ENCODE measurements around the gene MTCL3.

DNA sequence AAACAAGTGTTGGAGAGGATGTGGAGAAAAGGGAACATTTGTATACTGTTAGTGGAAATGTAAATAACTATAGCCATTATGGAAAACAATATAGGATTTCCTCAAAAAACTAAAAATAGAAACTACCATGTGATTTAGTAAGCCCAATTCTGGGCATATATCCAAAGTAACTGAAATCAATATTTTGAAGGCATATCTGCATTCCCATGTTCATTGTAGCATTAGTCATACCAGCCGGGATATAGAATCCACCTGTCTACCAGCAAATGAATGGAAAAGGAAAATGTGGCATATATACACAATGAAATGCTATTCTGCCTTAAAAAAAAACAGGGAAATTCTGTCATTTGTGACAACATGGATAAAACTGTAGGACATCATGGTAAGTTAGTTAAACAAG is 42.5 kb upstream of the MTCL3 start:
- TF ChIP-seq EZH2 (optimal IDR thresholded peaks at IDR 0.05; ENCODE audit: low read depth, low read length) = no peak
- TF ChIP-seq, protein P1, sequence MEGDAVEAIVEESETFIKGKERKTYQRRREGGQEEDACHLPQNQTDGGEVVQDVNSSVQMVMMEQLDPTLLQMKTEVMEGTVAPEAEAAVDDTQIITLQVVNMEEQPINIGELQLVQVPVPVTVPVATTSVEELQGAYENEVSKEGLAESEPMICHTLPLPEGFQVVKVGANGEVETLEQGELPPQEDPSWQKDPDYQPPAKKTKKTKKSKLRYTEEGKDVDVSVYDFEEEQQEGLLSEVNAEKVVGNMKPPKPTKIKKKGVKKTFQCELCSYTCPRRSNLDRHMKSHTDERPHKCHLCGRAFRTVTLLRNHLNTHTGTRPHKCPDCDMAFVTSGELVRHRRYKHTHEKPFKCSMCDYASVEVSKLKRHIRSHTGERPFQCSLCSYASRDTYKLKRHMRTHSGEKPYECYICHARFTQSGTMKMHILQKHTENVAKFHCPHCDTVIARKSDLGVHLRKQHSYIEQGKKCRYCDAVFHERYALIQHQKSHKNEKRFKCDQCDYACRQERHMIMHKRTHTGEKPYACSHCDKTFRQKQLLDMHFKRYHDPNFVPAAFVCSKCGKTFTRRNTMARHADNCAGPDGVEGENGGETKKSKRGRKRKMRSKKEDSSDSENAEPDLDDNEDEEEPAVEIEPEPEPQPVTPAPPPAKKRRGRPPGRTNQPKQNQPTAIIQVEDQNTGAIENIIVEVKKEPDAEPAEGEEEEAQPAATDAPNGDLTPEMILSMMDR (IDR thresholded peaks at IDR 0.05; ENCODE audit: low read length) = no peak
